GM13976 (cell line): ENCODE measurements around the gene SLC35F5.
"Not testable (repeated sequence)": the region's sequence is repeated elsewhere in the genome, so short reads cannot be mapped to it uniquely, and the experiment has no call there.

Experiments used
- DNase-seq: peaks from one replicate; pipeline ENCODE4 v3.0.0; 2012; ENCODE audit warnings: low spot score
- in situ Hi-C: fragments of 300-500 bp; cut with MboI; formaldehyde crosslinking; loops from one replicate; pipeline ENCODE4 v1.12.0; 2022; ENCODE audit warnings: low sequenced_read_pairs, mixed read lengths, inconsistent platforms; ENCODE audit not compliant: unreplicated experiment
- TF ChIP-seq, protein P1 (sequence below): IDR thresholded peaks from 2 replicates; pipeline ENCODE4 v1.5.1; 2012; ENCODE audit warnings: borderline replicate concordance, mild to moderate bottlenecking; ENCODE audit not compliant: insufficient read depth; ENCODE audit errors: extremely low read depth, missing control alignments, control extremely low read depth

SLC35F5 gene

DNA sequence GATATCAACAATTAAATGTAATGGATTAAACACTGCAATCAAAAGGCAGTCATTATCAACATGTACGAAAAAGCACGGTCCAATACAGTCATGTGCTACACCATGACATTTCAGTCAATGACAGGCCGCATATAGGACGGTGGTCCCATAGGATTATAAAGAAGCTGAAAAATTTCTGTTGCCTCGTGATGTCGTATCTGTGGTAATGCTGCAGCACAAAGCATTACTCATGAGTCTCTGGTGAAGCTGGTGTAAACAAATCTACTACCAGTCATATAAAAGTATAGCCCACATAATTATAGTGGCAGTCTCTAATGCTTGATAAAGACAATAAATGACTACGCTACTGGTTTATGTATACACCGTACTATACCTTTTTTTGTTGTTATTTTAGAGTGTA is 71.0 kb downstream of the SLC35F5 start:
- in situ Hi-C loops: no loop called here
- DNase-seq: no peak
- TF ChIP-seq, protein P1, sequence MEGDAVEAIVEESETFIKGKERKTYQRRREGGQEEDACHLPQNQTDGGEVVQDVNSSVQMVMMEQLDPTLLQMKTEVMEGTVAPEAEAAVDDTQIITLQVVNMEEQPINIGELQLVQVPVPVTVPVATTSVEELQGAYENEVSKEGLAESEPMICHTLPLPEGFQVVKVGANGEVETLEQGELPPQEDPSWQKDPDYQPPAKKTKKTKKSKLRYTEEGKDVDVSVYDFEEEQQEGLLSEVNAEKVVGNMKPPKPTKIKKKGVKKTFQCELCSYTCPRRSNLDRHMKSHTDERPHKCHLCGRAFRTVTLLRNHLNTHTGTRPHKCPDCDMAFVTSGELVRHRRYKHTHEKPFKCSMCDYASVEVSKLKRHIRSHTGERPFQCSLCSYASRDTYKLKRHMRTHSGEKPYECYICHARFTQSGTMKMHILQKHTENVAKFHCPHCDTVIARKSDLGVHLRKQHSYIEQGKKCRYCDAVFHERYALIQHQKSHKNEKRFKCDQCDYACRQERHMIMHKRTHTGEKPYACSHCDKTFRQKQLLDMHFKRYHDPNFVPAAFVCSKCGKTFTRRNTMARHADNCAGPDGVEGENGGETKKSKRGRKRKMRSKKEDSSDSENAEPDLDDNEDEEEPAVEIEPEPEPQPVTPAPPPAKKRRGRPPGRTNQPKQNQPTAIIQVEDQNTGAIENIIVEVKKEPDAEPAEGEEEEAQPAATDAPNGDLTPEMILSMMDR: no peak

DNA sequence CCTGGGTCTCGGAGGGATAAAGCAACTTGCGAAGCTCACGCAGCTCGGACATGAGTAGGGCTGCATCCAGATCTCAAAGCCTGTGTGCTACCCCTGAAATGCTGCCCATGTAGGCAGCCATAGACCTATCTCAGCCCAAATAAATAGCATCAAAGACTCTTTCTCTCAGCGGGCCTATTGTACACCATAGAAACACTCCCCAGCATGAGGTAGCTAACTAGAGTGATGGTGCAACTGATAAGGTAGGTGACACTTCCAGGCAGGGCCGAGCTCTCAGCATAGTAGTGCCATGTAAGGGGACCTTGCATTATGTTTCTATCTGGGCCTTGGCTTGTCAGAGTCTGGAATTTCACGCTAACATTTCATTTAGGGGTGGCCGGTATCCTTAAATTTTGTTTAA is 77.0 kb downstream of the SLC35F5 start:
- in situ Hi-C loops: no loop called here
- no peak for DNase-seq
- TF ChIP-seq, protein P1: no peak

DNA sequence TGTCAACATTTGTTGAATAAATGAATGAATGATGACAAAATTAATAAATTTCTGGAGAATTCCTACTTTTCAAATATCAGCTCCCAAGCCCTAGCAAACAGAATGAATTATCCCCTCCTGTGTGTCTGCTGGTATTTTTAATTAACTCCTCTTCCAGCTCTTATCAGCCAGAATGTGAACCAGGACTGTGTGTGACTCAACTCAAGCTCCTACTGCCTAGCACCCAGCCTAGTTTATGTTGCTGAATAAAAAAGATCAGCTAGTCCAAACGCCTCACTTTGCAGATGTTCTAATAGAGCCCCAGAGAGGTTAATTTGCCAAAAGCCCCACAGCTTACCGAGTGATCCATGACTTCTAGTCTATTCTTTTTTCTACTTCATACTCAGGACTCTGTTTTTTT is 79.1 kb downstream of the SLC35F5 start:
- TF ChIP-seq, protein P1: no peak
- in situ Hi-C loops: no loop called here
- DNase-seq: no peak

DNA sequence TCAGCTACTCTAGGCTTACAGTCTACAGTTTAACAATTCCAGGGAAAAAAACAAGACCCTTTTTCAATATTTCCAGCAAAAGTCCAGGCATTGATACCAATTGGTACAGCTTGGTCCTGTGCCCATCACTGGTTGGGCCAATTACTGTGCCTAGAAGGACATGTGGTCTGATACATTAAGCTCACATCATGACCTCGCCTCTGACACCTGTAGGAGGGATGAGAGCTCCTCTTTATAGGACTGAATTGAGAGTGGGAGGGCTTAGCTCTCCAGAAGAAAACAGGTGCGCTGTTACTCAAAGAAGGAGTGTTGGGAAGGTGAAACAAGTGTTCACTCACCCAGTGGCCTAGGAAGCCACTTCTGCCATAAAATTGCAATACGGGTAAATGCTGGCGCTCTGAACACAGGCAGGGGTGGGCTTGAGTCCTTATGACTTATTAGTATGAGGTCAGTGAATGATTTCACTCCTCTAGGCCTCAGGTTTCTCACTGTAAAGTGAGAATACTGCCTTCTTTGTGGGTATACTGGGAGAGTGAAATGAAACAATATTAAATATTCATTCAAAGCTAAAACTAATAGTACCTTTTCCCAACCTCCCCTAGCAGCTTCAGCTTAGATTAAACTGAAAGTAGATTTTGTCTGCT is 79.7 kb downstream of the SLC35F5 start:
- in situ Hi-C loops: no loop called here
- TF ChIP-seq, protein P1: no peak
- no peak for DNase-seq

DNA sequence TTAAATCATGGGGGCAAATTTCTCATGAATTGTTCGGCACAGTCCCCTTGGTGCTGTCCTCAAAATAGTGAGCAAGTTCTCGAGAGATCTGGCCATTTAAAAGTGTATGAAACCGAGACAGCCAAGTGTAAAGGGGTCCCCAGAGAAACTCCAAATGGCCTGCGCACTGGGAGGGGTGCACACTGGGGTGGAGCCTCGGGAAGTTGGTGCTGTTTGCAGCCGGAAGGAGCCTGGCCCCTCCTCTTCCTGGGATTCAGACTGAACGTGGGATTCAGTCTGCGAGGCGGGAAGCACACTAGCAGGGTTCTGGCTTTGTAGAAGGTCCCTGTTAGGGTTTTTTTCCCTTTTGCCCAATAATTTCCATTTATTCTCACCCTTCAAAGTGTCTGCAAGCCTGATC is 80.6 kb downstream of the SLC35F5 start:
- DNase-seq: no peak
- in situ Hi-C loops: no loop called here
- TF ChIP-seq, protein P1: no peak

DNA sequence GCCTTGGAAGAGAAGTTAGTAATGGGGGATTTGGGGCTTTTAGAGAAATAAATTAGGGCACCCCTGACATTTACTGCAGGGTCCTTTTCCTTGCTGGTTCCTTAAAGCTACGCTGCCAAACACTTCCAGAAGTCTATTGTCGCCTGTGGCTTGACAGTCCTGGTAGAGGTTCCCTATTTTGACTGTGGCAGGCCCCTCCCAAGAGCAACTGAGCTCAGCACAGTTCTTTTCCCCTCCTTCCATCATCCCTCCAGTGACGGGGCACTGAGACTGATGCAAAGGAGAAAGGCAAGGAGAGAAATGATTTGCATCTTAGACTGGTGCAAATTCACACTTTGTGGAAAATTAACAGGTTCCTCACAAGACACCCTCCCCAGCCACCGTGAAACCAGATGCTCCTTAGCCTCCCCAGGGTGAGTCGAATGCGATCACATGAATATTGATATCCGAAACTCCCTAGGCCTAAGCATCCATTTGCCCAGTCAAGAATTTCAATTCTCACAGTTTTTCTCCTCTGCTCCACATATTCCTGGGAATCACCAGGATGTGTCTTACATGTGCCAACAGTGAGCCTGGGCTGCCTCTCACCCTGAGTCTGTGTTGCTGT is 84.0 kb downstream of the SLC35F5 start:
- in situ Hi-C loops: no loop called here
- TF ChIP-seq, protein P1: no peak
- no peak for DNase-seq

DNA sequence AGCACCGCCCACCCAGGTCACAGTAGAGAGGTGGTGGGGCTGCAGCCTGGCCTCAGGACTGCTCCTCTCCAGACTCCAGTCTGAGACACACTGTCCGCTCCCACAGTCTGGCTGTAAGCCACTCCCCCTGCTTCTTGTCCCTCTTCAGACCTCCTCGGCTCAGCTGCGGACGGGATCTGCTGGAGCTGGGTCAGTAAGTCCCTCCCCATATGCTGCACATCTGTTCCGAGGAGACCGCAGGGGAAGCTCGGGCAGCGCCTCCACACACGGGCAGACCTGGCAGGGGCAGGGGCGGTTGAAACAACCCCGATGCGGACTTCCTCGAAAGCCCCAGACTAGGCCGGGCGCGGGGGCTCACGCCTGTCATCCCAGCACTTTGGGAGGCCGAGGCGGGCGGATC is 87.4 kb downstream of the SLC35F5 start:
- in situ Hi-C loops: not testable (repeated sequence)

DNA sequence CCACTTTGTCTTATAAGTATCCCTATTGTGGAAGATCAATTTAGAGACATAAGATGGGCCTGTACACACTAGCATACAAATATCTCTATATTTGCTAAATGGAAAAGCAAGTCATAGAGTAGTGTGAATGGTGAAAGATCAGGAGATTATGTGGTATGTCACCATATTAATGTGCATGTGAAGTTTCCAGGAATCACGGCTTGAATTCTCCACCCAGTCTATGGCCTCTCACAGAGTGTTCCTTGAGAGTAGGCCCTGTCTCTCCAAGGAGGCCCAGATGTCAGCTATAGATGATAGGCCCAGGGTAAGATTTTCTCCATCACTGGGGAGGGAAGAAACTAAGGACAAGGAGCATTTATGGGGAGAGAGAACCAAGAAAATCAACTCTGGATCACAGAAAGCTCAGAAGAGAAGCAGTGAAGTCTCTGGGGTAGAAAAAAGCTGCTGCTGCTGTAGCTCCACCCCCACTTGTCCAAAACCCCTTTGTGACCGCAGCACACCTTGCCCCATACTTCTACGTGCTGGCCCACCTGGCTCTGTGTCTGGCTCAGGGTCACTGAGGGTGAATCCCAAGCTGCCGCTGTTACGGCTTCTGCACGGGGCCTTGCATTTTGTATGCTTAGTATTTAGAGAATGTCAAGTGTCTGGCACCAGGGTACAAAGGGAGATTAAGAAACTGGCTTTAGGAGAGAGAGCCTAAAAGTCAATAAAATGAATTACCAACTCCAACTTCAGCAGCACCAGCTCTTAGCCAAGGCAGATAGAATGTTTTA is 91.5 kb downstream of the SLC35F5 start:
- DNase-seq, in situ Hi-C loops: not testable (repeated sequence)

More for the DNA sequence above, 87.4 kb downstream of the SLC35F5 start:
- not testable (repeated sequence) for DNase-seq

DNA sequence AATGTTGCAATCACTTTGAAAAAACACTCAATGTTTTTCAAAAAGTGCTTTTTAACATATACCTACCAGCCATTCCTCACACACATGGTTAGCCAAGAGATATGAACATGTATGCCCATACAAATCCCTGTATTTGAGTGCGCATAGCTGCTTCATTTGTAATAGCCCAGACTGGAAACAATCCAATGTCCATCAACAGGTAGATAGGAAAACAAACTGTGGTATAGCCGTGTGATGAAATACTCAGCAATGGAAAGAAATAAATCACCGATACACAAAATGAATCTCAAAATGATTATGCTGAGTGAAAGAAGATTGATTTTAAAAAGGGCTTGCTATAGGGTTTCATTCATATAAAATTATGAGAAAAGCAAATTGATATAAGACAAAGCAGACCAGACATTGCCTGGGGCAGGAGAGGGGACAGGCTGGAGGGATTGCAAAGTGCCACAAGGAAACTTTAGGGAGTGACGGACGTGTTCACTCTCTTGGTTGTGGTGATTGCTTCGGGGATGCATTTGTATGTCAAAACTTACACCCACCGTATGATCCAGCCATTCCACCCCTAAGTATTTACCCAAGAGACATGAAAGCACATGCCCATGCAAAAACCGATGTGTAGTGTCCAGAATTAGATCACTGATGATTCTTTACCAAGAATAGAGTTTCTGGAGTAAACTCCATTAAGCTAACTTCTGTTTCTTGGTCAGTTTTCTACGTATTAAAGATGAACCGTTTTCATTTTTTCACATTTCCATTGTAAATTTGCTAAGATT is 93.0 kb downstream of the SLC35F5 start:
- DNase-seq, in situ Hi-C loops: not testable (repeated sequence)
